ENCODE data around the gene CYP4F22. TPM values are rescaled to one million over a fixed set of nuclear protein-coding genes. Genes with fewer than 3 reads are reported as not detected.

CYP4F22 gene
- total and polyA plus RNA-seq, 10 of the 15 experiments (the other 5 are each of a cell fraction or from before 2014, with no cell fraction given) = not detected

DNA sequence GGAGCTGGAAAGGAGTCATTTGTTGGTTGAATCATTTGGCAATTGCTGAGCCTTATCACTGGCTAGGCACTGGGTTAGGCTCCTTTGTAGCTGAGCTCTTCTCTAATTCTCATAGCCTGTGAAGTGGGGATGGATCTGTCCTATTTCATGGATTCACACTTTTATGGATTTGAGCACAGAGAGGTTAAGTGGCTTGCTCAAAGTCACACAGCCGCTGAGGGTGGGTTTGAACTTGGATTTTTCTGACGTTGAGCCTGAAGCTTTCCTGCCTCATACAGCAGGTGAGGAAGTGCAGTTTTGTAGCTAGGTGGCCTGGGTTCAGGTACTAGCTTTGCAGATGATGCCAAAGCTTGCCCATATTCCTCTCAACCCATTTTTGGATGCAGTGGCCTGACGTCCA is 19.4 kb downstream of the CYP4F22 start (continued):
- TF ChIP-seq E2F4 (IDR thresholded peaks at IDR 0.05; ENCODE audit: low read depth, low read length) (no peak), SPI1 (IDR thresholded peaks at IDR 0.05; ENCODE audit: borderline replicate concordance, insufficient read depth, low read depth, low read length) (no peak)
- TF ChIP-seq, protein P1, sequence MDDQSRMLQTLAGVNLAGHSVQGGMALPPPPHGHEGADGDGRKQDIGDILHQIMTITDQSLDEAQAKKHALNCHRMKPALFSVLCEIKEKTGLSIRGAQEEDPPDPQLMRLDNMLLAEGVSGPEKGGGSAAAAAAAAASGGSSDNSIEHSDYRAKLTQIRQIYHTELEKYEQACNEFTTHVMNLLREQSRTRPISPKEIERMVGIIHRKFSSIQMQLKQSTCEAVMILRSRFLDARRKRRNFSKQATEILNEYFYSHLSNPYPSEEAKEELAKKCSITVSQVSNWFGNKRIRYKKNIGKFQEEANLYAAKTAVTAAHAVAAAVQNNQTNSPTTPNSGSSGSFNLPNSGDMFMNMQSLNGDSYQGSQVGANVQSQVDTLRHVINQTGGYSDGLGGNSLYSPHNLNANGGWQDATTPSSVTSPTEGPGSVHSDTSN (IDR thresholded peaks at IDR 0.05; ENCODE audit: insufficient replicate concordance, low read depth, low read length) = no peak
- TF ChIP-seq, protein P2, sequence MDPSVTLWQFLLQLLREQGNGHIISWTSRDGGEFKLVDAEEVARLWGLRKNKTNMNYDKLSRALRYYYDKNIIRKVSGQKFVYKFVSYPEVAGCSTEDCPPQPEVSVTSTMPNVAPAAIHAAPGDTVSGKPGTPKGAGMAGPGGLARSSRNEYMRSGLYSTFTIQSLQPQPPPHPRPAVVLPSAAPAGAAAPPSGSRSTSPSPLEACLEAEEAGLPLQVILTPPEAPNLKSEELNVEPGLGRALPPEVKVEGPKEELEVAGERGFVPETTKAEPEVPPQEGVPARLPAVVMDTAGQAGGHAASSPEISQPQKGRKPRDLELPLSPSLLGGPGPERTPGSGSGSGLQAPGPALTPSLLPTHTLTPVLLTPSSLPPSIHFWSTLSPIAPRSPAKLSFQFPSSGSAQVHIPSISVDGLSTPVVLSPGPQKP (IDR thresholded peaks at IDR 0.05; ENCODE audit: low read depth, low read length) = no peak

DNA sequence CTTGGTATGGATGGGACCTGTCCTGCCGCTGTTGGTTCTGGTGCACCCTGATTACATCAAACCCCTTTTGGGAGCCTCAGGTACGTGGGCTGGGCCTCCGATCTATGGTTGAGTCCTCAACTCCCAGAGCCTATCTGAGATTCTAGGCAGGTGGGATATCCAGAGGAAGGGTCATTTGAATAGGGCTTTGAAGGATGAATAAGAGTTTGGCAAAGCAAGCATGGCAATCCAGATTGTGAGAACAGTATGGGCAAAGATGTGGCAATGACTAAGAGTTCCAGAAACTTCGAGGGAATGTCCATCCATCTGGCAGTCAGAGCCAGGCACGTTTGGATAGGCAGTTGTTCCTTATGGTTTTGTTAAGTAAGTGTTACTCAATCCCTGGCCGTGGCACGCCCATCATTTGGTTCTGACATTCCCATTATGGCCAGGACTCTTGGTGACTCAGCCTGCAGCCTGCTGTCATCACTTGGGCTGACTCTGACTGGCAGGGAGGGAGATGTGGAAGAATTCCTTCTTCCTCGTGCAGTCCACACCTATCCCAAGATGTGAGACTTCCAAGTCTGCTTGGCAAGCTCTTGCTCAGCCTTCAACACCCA is 21.5 kb downstream of the CYP4F22 start:
- no peak overlapping the region for H2AFZ ChIP-seq (ENCODE audit: control insufficient read depth, low read depth, low read length)
- in situ Hi-C loops (cut with MboI) = no loop called here
- H3K36me3 ChIP-seq (ENCODE audit: control insufficient read depth in 2 of 2, insufficient read depth in 2 of 2, low read length in 1 of 2) = no peaks in the 10 kb centered on the region
- ChIA-PET CTCF (no interaction called here), POLR2A (no interaction called here), RAD21 (ENCODE audit: unreplicated experiment) (no interaction called here), SMC1A (ENCODE audit: uncharacterized antibody, unreplicated experiment) (no interaction called here)
- DNase-seq (ENCODE audit: low read depth, low spot score) (no peak), FAIRE-seq (no peak), ATAC-seq (no peak)
- no peak overlapping the region for H3K4me2 ChIP-seq (ENCODE audit: control insufficient read depth, insufficient read depth)
- no peaks in the 10 kb centered on the region for H4K20me1 ChIP-seq (ENCODE audit: control insufficient read depth, insufficient read depth)
- WGBS (ENCODE audit: insufficient coverage, insufficient replicate concordance, low lambda C conversion rate, missing lambda C conversion rate) = 29% methylated on average over 8 of the region's 8 CpGs
- BruUV-seq (replicated peaks) = no TSS peak
- no peaks in the 10 kb centered on the region for H3K79me2 ChIP-seq (ENCODE audit: control insufficient read depth, insufficient read depth, low read length)
- no peak overlapping the region for H3K4me3 ChIP-seq
- no peaks in the 10 kb centered on the region for H3K4me1 ChIP-seq (ENCODE audit: control insufficient read depth, insufficient read depth, low read length)
- H3K9ac ChIP-seq (ENCODE audit: control insufficient read depth, insufficient read depth, low read length) = no peak overlapping the region
- no peaks in the 10 kb centered on the region for H3K27me3 ChIP-seq (replicated peaks in 1 of 2; ENCODE audit: control insufficient read depth in 2 of 2, insufficient read depth in 2 of 2, low read length in 1 of 2)
- intact Hi-C loops (cut with micrococcal nuclease; ENCODE audit: unreplicated experiment) = no loop called here
- H3K27ac ChIP-seq (ENCODE audit: control insufficient read depth, insufficient read depth) = no peak overlapping the region
- H3K9me3 ChIP-seq (replicated peaks; ENCODE audit: control insufficient read depth, insufficient read depth, low read length) = no peaks in the 10 kb centered on the region; the same call in 2 of the 3 replicates
- TF ChIP-seq RBBP5 (conservative IDR thresholded peaks at IDR 0.05) = no peak
- no peak for TF ChIP-seq IRF5 (IDR thresholded peaks at IDR 0.05; ENCODE audit: borderline replicate concordance)
- no peak for TF ChIP-seq TAF1 (IDR thresholded peaks at IDR 0.05; ENCODE audit: borderline replicate concordance, low read depth, low read length)
- no peak for TF ChIP-seq CBFB (IDR thresholded peaks at IDR 0.05; ENCODE audit: low read depth)
- TF ChIP-seq ZBTB11 (CRISPR knock-in tag; IDR thresholded peaks at IDR 0.05) = no peak
- TF ChIP-seq NFIC (IDR thresholded peaks at IDR 0.05; ENCODE audit: low read depth, low read length) = no peak
- TF ChIP-seq HDGF (IDR thresholded peaks at IDR 0.05) = no peak
- TF ChIP-seq ZNF274 (IDR thresholded peaks at IDR 0.05; ENCODE audit: insufficient read depth, insufficient read length) = no peak
- no peak for TF ChIP-seq FOS (IDR thresholded peaks at IDR 0.05; ENCODE audit: borderline replicate concordance, extremely low read depth, insufficient read length)
- no peak for TF ChIP-seq IKZF1 (conservative IDR thresholded peaks at IDR 0.05)
- TF ChIP-seq STAT3 (IDR thresholded peaks at IDR 0.05; ENCODE audit: low read depth, low read length) = no peak

Measured in GM12878 (cell line).